ENCODE results near the gene ARID1B. TPM values are rescaled to one million over a fixed set of nuclear protein-coding genes. Genes with fewer than 3 reads are reported as not detected.

Gene ARID1B
- total and polyA plus RNA-seq, 7 donors = 8.4 to 115 (median 69.6) TPM

DNA sequence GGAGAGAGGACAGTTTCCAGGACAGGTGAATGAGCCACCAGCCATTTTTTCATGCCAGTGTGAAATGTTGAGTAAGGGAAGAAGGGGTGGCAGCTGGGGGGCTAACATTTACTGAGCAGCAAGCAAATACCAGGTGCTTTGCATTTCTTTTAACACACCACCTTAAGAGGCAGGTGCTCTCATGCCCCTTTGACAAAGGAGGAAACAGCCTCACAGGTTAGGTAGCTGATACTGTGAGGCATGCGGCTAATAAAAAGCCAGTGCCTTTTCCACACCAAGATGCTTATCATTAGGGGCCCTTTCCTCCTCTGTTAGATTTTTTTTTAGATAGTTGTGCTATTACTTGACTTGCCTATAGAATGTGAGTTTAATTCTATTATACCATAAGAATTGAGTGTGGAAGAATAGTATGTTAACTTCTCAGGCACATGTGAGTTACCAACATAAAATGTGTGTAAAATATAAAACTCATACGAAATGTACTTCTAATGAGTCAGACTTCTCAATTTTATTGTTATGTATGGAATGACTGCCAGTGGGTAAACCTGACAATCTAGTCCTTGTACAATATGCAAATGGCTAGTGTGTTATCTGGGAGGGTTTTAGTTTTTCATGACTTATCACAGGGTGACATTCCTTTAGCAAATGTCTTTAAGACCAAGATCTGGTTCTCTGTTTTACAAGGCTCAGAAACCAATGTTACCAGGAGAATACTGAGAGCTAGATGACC is 286.2 kb downstream of the ARID1B start:
- Histone ChIP-seq H3K27ac (no peak overlapping the region), H3K4me1 (peaks cover 0 to 46% (median 36%) of the 10 kb centered on the region in 4 donors), H3K9me3 (no peaks in the 10 kb centered on the region), H3K27me3 (no peaks in the 10 kb centered on the region), H3K36me3 (no peaks in the 10 kb centered on the region), H3K4me3 (no peak overlapping the region)
- WGBS, 2 donors = 52 to 58% methylated on average over 2 of the region's 2 CpGs
- DNase-seq = no peak
- intact Hi-C loops (cut with DNase I) = no loop called here
- TF ChIP-seq POLR2AphosphoS5 (IDR thresholded peaks at IDR 0.05) = no peak
- TF ChIP-seq POLR2A (IDR thresholded peaks at IDR 0.05) = no peak
- TF ChIP-seq EP300 (IDR thresholded peaks at IDR 0.05) = no peak
- TF ChIP-seq, protein P1, sequence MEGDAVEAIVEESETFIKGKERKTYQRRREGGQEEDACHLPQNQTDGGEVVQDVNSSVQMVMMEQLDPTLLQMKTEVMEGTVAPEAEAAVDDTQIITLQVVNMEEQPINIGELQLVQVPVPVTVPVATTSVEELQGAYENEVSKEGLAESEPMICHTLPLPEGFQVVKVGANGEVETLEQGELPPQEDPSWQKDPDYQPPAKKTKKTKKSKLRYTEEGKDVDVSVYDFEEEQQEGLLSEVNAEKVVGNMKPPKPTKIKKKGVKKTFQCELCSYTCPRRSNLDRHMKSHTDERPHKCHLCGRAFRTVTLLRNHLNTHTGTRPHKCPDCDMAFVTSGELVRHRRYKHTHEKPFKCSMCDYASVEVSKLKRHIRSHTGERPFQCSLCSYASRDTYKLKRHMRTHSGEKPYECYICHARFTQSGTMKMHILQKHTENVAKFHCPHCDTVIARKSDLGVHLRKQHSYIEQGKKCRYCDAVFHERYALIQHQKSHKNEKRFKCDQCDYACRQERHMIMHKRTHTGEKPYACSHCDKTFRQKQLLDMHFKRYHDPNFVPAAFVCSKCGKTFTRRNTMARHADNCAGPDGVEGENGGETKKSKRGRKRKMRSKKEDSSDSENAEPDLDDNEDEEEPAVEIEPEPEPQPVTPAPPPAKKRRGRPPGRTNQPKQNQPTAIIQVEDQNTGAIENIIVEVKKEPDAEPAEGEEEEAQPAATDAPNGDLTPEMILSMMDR (IDR thresholded peaks at IDR 0.05) = no peak

DNA sequence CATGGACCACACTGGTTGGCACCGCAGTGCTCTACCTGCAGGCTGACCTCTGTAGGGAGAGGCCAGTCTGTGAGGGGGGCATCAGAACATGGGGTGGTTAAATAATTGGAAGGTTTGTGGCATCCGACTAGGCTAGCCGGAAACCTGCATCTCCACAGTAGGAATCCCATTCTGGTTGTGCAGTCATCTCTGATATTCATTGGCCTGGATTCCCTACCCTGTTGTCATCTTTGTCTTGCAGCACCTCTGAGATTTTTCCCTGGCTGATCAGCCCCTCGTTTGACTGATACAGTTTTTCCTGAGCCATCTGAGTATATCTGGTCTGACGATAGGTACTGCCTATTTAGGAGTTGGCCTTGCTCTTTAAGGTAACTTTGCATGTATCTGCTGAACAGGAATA is 286.7 kb downstream of the ARID1B start:
- Histone ChIP-seq H3K4me3 (no peak overlapping the region), H3K27ac (no peak overlapping the region), H3K27me3 (no peaks in the 10 kb centered on the region), H3K36me3 (no peaks in the 10 kb centered on the region), H3K4me1 (peaks cover 0 to 52% (median 42%) of the 10 kb centered on the region in 4 donors), H3K9me3 (no peaks in the 10 kb centered on the region)
- 90 to 92% methylated on average over 5 of the region's 5 CpGs for WGBS, 2 donors
- intact Hi-C loops (cut with DNase I) = no loop called here
- TF ChIP-seq POLR2A (IDR thresholded peaks at IDR 0.05) = no peak
- TF ChIP-seq, protein P1 (IDR thresholded peaks at IDR 0.05) = no peak
- no peak for TF ChIP-seq EP300 (IDR thresholded peaks at IDR 0.05)
- TF ChIP-seq POLR2AphosphoS5 (IDR thresholded peaks at IDR 0.05) = no peak
- no peak for DNase-seq

- Histone ChIP-seq H3K27ac (no peak overlapping the region), H3K36me3 (no peaks in the 10 kb centered on the region), H3K4me3 (no peak overlapping the region), H3K27me3 (no peaks in the 10 kb centered on the region), H3K9me3 (no peaks in the 10 kb centered on the region), H3K4me1 (peaks cover 0 to 58% (median 46%) of the 10 kb centered on the region in 4 donors)
- intact Hi-C loops (cut with DNase I) = no loop called here
- WGBS, 2 donors = 87 to 97% methylated on average over 8 of the region's 8 CpGs
- TF ChIP-seq, protein P1 (IDR thresholded peaks at IDR 0.05) = no peak
- TF ChIP-seq POLR2AphosphoS5 (IDR thresholded peaks at IDR 0.05) = no peak
- no peak for TF ChIP-seq POLR2A (IDR thresholded peaks at IDR 0.05)
- no peak for TF ChIP-seq EP300 (IDR thresholded peaks at IDR 0.05)
- no peak for DNase-seq
Observed at GRCh38 chr6:157064502-157064901, 287.3 kb downstream of the ARID1B start.

GRCh38 chr6:157065366-157065765 is 288.2 kb downstream of the ARID1B start:
- H3K36me3 ChIP-seq = no peaks in the 10 kb centered on the region
- no peaks in the 10 kb centered on the region for H3K27me3 ChIP-seq
- intact Hi-C loops (cut with DNase I) = no loop called here
- DNase-seq = no peak
- no peak overlapping the region for H3K4me3 ChIP-seq
- no peak for TF ChIP-seq POLR2AphosphoS5 (IDR thresholded peaks at IDR 0.05)
- TF ChIP-seq POLR2A (IDR thresholded peaks at IDR 0.05) = no peak
- TF ChIP-seq, protein P1 (IDR thresholded peaks at IDR 0.05) = no peak
- no peak for TF ChIP-seq EP300 (IDR thresholded peaks at IDR 0.05)
- H3K9me3 ChIP-seq = no peaks in the 10 kb centered on the region
- 85 to 98% methylated on average over 5 of the region's 5 CpGs for WGBS, 2 donors
- no peak overlapping the region for H3K27ac ChIP-seq
- H3K4me1 ChIP-seq = peaks cover 0 to 56% (median 44%) of the 10 kb centered on the region in 4 donors
